GM12878 (cell line): ENCODE data around the gene SSBP3. TPM values are rescaled to one million over a fixed set of nuclear protein-coding genes. Genes with fewer than 3 reads are reported as not detected.

Source experiments
- ATAC-seq: fragments of 200-7000 bp; cut with Tn5 transposase; 3 replicates; pipeline ENCODE4 v1.9.1; 2020; ENCODE audit warnings: mild to moderate bottlenecking, moderate library complexity
- BruUV-seq: library from RNA; stranded (reverse); fragments of 400-500 nt; replicated peaks from 2 replicates; lab custom pipeline; 2021; lab: Mats Ljungman, UMichigan
- CTCF ChIA-PET: fragments of 300-600 bp; sonication (Branson Sonifier 250); formaldehyde crosslinking; extraction: SDS; loops from one replicate; lab custom pipeline; 2021; ENCODE audit warnings: inconsistent platforms; lab: Yijun Ruan, JAX
- POLR2A ChIA-PET: fragments of 350-600 bp; formaldehyde crosslinking; extraction: SDS; loops from one replicate; lab custom pipeline; 2021; ENCODE audit warnings: inconsistent platforms; lab: Charles Lee
- RAD21 ChIA-PET: fragments of 300-600 bp; sonication (Branson Sonifier 250); formaldehyde crosslinking; loops from one replicate; lab custom pipeline; 2023; ENCODE audit warnings: antibody characterized with exemption; ENCODE audit not compliant: unreplicated experiment; lab: Charles Lee
- SMC1A ChIA-PET: fragments of 300-600 bp; sonication (Branson Sonifier 250); formaldehyde crosslinking; loops from one replicate; lab custom pipeline; 2023; ENCODE audit not compliant: unreplicated experiment, uncharacterized antibody; lab: Charles Lee
- DNase-seq: peaks from one replicate; pipeline ENCODE4 v3.0.0-alpha.2; 2011; ENCODE audit warnings: low read depth, low spot score
- FAIRE-seq: peaks from 3 replicates; lab custom pipeline; 2011; peaks lifted over from hg19 to GRCh38; lab: Jason Lieb, UNC
- H2AFZ ChIP-seq: 2 replicates; pipeline ENCODE4 v1.6.0; 2011; ENCODE audit warnings: low read depth, low read length, control low read depth; ENCODE audit not compliant: control insufficient read depth
- H3K27ac ChIP-seq: 2 replicates; pipeline ENCODE4 v1.5.1; 2011; ENCODE audit warnings: control low read depth; ENCODE audit not compliant: control insufficient read depth, insufficient read depth
- H3K27me3 ChIP-seq, 2 experiments: replicated peaks in 1 of 2; 2 replicates each; pipeline versions ENCODE4 v1.6.0 to v1.6.1; 2011; ENCODE audit warnings: low read length in 1 of 2; ENCODE audit not compliant: control insufficient read depth in 2 of 2, insufficient read depth in 2 of 2
- H3K36me3 ChIP-seq, 2 experiments: 2 replicates each; pipeline ENCODE4 v1.5.1; 2011; ENCODE audit warnings: low read length in 1 of 2; ENCODE audit not compliant: control insufficient read depth in 2 of 2, insufficient read depth in 2 of 2
- H3K4me1 ChIP-seq: 2 replicates; pipeline ENCODE4 v1.6.1; 2011; ENCODE audit warnings: mild to moderate bottlenecking, low read length, moderate library complexity, mixed read lengths; ENCODE audit not compliant: control insufficient read depth, insufficient read depth
- H3K4me2 ChIP-seq: 2 replicates; pipeline ENCODE4 v1.6.0; 2011; ENCODE audit warnings: control low read depth; ENCODE audit not compliant: control insufficient read depth, insufficient read depth
- H3K4me3 ChIP-seq: fragments of 200-600 bp; sonication (generic); 2 replicates; pipeline ENCODE4 v1.5.1; 2016
- H3K79me2 ChIP-seq: 2 replicates; pipeline ENCODE4 v1.6.0; 2011; ENCODE audit warnings: low read length; ENCODE audit not compliant: control insufficient read depth, insufficient read depth
- H3K9ac ChIP-seq: 2 replicates; pipeline ENCODE4 v1.8.0; 2011; ENCODE audit warnings: low read length, control low read depth, mixed read lengths; ENCODE audit not compliant: control insufficient read depth, insufficient read depth
- H3K9me3 ChIP-seq: replicated peaks from 3 replicates; pipeline ENCODE4 v1.5.1; 2011; ENCODE audit warnings: mild to moderate bottlenecking, low read length; ENCODE audit not compliant: control insufficient read depth, insufficient read depth
- H4K20me1 ChIP-seq: 2 replicates; pipeline ENCODE4 v1.6.0; 2011; ENCODE audit not compliant: control insufficient read depth, insufficient read depth
- BCL3 ChIP-seq: IDR thresholded peaks from 2 replicates; pipeline ENCODE4 v1.6.1; 2011; ENCODE audit warnings: borderline replicate concordance, low read depth, mild to moderate bottlenecking, moderate library complexity, low read length; ENCODE audit not compliant: insufficient read depth, poor library complexity, severe bottlenecking
- BHLHE40 ChIP-seq, 2 experiments: fragments of 450-650 bp in 1 of 2; IDR thresholded peaks; 2 replicates each; pipeline ENCODE4 v1.6.1; 2011 to 2017; ENCODE audit warnings: low read depth in 2 of 2, borderline replicate concordance in 1 of 2, improper control_type of control experiment in 1 of 2, low read length in 1 of 2, mild to moderate bottlenecking in 1 of 2
- ELK1 ChIP-seq: IDR thresholded peaks from 2 replicates; pipeline ENCODE4 v1.6.1; 2012; ENCODE audit warnings: low read depth, low read length, improper control_type of control experiment
- HDGF ChIP-seq: fragments of 450-650 bp; IDR thresholded peaks from 2 replicates; pipeline ENCODE4 v1.6.1; 2016; ENCODE audit warnings: antibody characterized with exemption
- MEF2A ChIP-seq: IDR thresholded peaks from 2 replicates; pipeline ENCODE4 v1.6.1; 2011; ENCODE audit warnings: low read depth, mild to moderate bottlenecking, low read length, moderate library complexity; ENCODE audit not compliant: insufficient read depth
- NKRF ChIP-seq: fragments of 450-650 bp; conservative IDR thresholded peaks from 2 replicates; pipeline ENCODE4 v1.6.1; 2017; ENCODE audit warnings: mild to moderate bottlenecking, moderate library complexity
- RAD21 ChIP-seq: IDR thresholded peaks from 2 replicates; pipeline ENCODE4 v1.6.1; 2011; ENCODE audit warnings: mild to moderate bottlenecking, low read depth, low read length, moderate library complexity; ENCODE audit not compliant: insufficient read depth
- SKIL ChIP-seq: fragments of 450-650 bp; IDR thresholded peaks from 2 replicates; pipeline ENCODE4 v1.6.1; 2017; ENCODE audit warnings: mild to moderate bottlenecking, low read depth, inconsistent platforms; ENCODE audit not compliant: poor library complexity, severe bottlenecking
- SMC3 ChIP-seq: IDR thresholded peaks from 2 replicates; pipeline ENCODE4 v1.6.1; 2011; ENCODE audit warnings: low read length, improper control_type of control experiment, borderline replicate concordance
- TAF1 ChIP-seq: IDR thresholded peaks from 2 replicates; pipeline ENCODE4 v1.6.1; 2011; ENCODE audit warnings: mild to moderate bottlenecking, low read depth, low read length, borderline replicate concordance
- WGBS: methylation state at CpG from one replicate; pipeline ENCODE4 v1.1.6; 2016; ENCODE audit warnings: low lambda C conversion rate; ENCODE audit not compliant: insufficient replicate concordance, insufficient coverage; ENCODE audit errors: missing lambda C conversion rate; 5-methylcytosine and 5-hydroxymethylcytosine counted together
- in situ Hi-C: fragments of 300-500 bp; cut with MboI; formaldehyde crosslinking; loops from 9 replicates; pipeline ENCODE4 v1.14.3; 2018; ENCODE audit warnings: mixed read lengths
- intact Hi-C: fragments of 100-400 bp; cut with micrococcal nuclease; formaldehyde crosslinking; loops from one replicate; pipeline ENCODE4 v1.14.2; 2022; ENCODE audit not compliant: unreplicated experiment
- polyA plus RNA-seq, 11 experiments: library from polyadenylated mRNA; depleted of rRNA in 4 of 11; unstranded in 6 of 11; stranded (reverse) in 5 of 11; fragments of >200 nt; fragmentation: Nextera tagmentation in 4 of 11; fragmentation: Illumina TruSeq in 1 of 11; extraction: Ambion mirVana in 4 of 11; extraction: Trizol in 1 of 11; gene quantifications; 1 replicate in 1 of 11; 2 replicates in 10 of 11; pipeline versions ENCODE4 v1.2.1 to v1.2.3, GENCODE V29; 2011 to 2016; ENCODE audit warnings: inconsistent platforms in 2 of 11, missing spikeins in 2 of 11, low read depth in 1 of 11
- total RNA-seq, 4 experiments: library from RNA; depleted of rRNA in 3 of 4; stranded (reverse); fragments of >200 nt in 3 of 4; fragmentation: Illumina TruSeq in 1 of 4; extraction: Trizol in 1 of 4; gene quantifications; 2 replicates each; pipeline versions ENCODE4 v1.2.1 to v1.2.3, GENCODE V29; 2013 to 2021
- TF ChIP-seq, protein P1 (sequence below): fragments of 450-650 bp; IDR thresholded peaks from 2 replicates; pipeline ENCODE4 v1.6.1; 2016; ENCODE audit warnings: mild to moderate bottlenecking

SSBP3 gene
- total and polyA plus RNA-seq, 10 of the 15 experiments (the other 5 are each of a cell fraction or from before 2014, with no cell fraction given): 4.1 to 51.7 (median 17.1) TPM

DNA sequence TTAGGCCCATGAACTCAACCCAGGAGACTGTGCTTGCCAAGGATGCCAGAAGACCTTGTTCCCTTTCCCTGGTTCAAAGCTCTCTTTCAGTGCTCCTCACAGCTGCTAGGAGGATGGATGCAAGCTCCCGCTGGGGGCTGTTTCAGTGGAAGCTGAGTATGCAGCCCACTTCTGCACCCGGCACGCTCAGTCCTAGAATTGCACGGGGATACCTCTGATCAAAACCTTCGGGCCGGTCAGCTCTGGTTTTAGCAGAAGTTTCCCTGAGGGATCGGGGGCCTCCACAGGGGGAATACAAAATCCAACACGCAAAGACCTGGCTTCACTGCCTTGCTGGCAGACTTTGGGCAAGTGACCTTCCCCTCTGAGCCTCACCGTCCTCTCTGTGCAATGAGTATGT is 4.2 kb upstream of the SSBP3 start (continued):
- no peak for TF ChIP-seq NKRF
- TF ChIP-seq BHLHE40 (IDR thresholded peaks at IDR 0.05; ENCODE audit: borderline replicate concordance in 1 of 2, low read depth in 2 of 2, low read length in 1 of 2): no peak

- ATAC-seq (peak; percentile 57), FAIRE-seq (peak; percentile 97), DNase-seq (peak; percentile 48)
- BruUV-seq: no TSS peak
- in situ Hi-C loops: loop anchor here (5.0 kb wide), 1 partner anchor 78 kb away; no protein-coding TSS in a partner anchor
- H3K36me3 ChIP-seq: no peaks in the 10 kb centered on the region
- 61% methylated on average over 9 of the region's 9 CpGs for WGBS
- no peaks in the 10 kb centered on the region for H3K27me3 ChIP-seq
- CTCF ChIA-PET: no interaction called here
- H3K27ac ChIP-seq: peak overlapping the region; percentile 46
- H3K4me1 ChIP-seq: peaks cover 25% of the 10 kb centered on the region
- SMC1A ChIA-PET: no interaction called here
- H2AFZ ChIP-seq: peak overlapping the region; percentile 79
- H3K79me2 ChIP-seq: peaks cover 11% of the 10 kb centered on the region
- POLR2A ChIA-PET: no interaction called here
- H3K9me3 ChIP-seq: no peaks in the 10 kb centered on the region
- RAD21 ChIA-PET: no interaction called here
- H3K9ac ChIP-seq: peak overlapping the region; percentile 4; the same call in 1 of the 2 replicates
- intact Hi-C loops: loop anchor here (5.0 kb wide), 5 partner anchors 52 to 403 kb away; partner anchors contain the start of genes CYB5RL and MRPL37
- no peak overlapping the region for H3K4me3 ChIP-seq
- no peaks in the 10 kb centered on the region for H4K20me1 ChIP-seq
- peak overlapping the region; percentile 69 for H3K4me2 ChIP-seq
- no peak for TF ChIP-seq BCL3
- 0 out of 2 replicates have a peak, but pooled peaks have one; percentile 21 for TF ChIP-seq HDGF
- no peak for TF ChIP-seq MEF2A
- no peak for TF ChIP-seq SKIL
- TF ChIP-seq ELK1: no peak
- no peak for TF ChIP-seq SMC3
- TF ChIP-seq, protein P1, sequence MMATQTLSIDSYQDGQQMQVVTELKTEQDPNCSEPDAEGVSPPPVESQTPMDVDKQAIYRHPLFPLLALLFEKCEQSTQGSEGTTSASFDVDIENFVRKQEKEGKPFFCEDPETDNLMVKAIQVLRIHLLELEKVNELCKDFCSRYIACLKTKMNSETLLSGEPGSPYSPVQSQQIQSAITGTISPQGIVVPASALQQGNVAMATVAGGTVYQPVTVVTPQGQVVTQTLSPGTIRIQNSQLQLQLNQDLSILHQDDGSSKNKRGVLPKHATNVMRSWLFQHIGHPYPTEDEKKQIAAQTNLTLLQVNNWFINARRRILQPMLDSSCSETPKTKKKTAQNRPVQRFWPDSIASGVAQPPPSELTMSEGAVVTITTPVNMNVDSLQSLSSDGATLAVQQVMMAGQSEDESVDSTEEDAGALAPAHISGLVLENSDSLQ: no peak
- TF ChIP-seq RAD21: no peak
- TF ChIP-seq TAF1: no peak
Measured at GRCh38 chr1:54409156-54410142, 3.3 kb upstream of the SSBP3 start.
